A549 (cell line): Measurements from ENCODE around the gene DMBT1. TPM values are rescaled to one million over a fixed set of nuclear protein-coding genes. Genes with fewer than 3 reads are reported as not detected.
"Not testable (repeated sequence)": the region's sequence is repeated elsewhere in the genome, so short reads cannot be mapped to it uniquely, and the experiment has no call there.

Experiments
- ATAC-seq, 2 experiments: fragments of 200-7000 bp in 1 of 2; fragments of >200 bp in 1 of 2; cut with Nextera tagmentation in 1 of 2; cut with Tn5 transposase in 1 of 2; 3 replicates each; pipeline versions ENCODE4 v1.8.0 to v1.9.1; 2018 to 2020; ENCODE audit warnings: mild to moderate bottlenecking in 1 of 2, moderate library complexity in 1 of 2
- CTCF ChIA-PET: fragments of 300-600 bp; sonication (Branson Sonifier 250); formaldehyde crosslinking; extraction: SDS; loops from one replicate; lab custom pipeline; 2021; ENCODE audit warnings: antibody characterized with exemption, inconsistent platforms; lab: Yijun Ruan, JAX
- POLR2A ChIA-PET: fragments of 350-600 bp; formaldehyde crosslinking; extraction: SDS; loops from one replicate; lab custom pipeline; 2021; ENCODE audit warnings: antibody characterized with exemption, inconsistent platforms; lab: Yijun Ruan, JAX
- DNase-seq, 2 experiments: peaks; one replicate each; pipeline versions ENCODE4 v3.0.0 to v3.0.0-alpha.2; 2011 to 2016; ENCODE audit warnings: low read depth in 1 of 2, low spot score in 1 of 2
- FAIRE-seq: peaks from 2 replicates; lab custom pipeline; 2011; peaks lifted over from hg19 to GRCh38; lab: Jason Lieb, UNC
- H3K27ac ChIP-seq, 2 experiments: fragments of >200 bp; sonication (Bioruptor Twin); formaldehyde crosslinking; 3 replicates each; pipeline ENCODE4 v1.5.1; 2016 to 2017
- H3K4me1 ChIP-seq: fragments of >200 bp; sonication (Bioruptor Twin); formaldehyde crosslinking; 3 replicates; pipeline ENCODE4 v1.6.1; 2016
- H3K4me2 ChIP-seq: fragments of >200 bp; sonication (Bioruptor Twin); formaldehyde crosslinking; 3 replicates; pipeline ENCODE4 v1.6.1; 2016
- H3K4me3 ChIP-seq: fragments of >200 bp; sonication (Bioruptor Twin); formaldehyde crosslinking; 3 replicates; pipeline ENCODE4 v1.5.1; 2016
- H3K9me3 ChIP-seq: fragments of >200 bp; sonication (Bioruptor Twin); formaldehyde crosslinking; 3 replicates; pipeline ENCODE4 v1.6.1; 2016
- CBX8 ChIP-seq: fragments of 200-600 bp; sonication (generic); IDR thresholded peaks from 2 replicates; pipeline ENCODE4 v1.6.1; 2016
- CHD4 ChIP-seq: fragments of 200-600 bp; sonication (generic); IDR thresholded peaks from 2 replicates; pipeline ENCODE4 v1.6.1; 2016; ENCODE audit warnings: antibody characterized with exemption, mild to moderate bottlenecking, borderline replicate concordance
- EHF ChIP-seq: fragments of 250-450 bp; sonication (Bioruptor Pico); IDR thresholded peaks from 2 replicates; pipeline ENCODE4 v1.5.0; 2020; ENCODE audit warnings: mild to moderate bottlenecking
- EP300 ChIP-seq, 2 experiments: fragments of >200 bp; sonication (Bioruptor Twin); formaldehyde crosslinking; IDR thresholded peaks; 2 replicates in 1 of 2; 3 replicates in 1 of 2; pipeline ENCODE4 v1.6.1; 2016 to 2017
- FOSB ChIP-seq: fragments of 250-450 bp; sonication (Bioruptor Pico); IDR thresholded peaks from 2 replicates; pipeline ENCODE4 v1.5.0; 2020; ENCODE audit warnings: mild to moderate bottlenecking, moderate library complexity
- FOSL2 ChIP-seq, 2 experiments: fragments of 450-650 bp in 1 of 2; fragments of >200 bp in 1 of 2; sonication (Bioruptor Twin) in 1 of 2; formaldehyde crosslinking; IDR thresholded peaks; 2 replicates each; pipeline versions ENCODE4 v1.5.0 to v1.6.1; 2016 to 2020; ENCODE audit warnings: mild to moderate bottlenecking in 1 of 2, moderate library complexity in 1 of 2
- HEYL ChIP-seq: fragments of 250-450 bp; sonication (Bioruptor Pico); IDR thresholded peaks from 2 replicates; pipeline ENCODE4 v1.8.0; 2021; ENCODE audit warnings: mild to moderate bottlenecking, moderate library complexity
- HOXB5 ChIP-seq: fragments of 250-450 bp; sonication (Bioruptor Pico); IDR thresholded peaks from 2 replicates; pipeline ENCODE4 v1.5.0; 2020; ENCODE audit warnings: mild to moderate bottlenecking, moderate library complexity
- KDM5A ChIP-seq: fragments of 200-600 bp; sonication (generic); IDR thresholded peaks from 2 replicates; pipeline ENCODE4 v1.6.1; 2016; ENCODE audit warnings: antibody characterized with exemption, mild to moderate bottlenecking
- MYC ChIP-seq: IDR thresholded peaks from 2 replicates; pipeline ENCODE4 v1.6.1; 2012; ENCODE audit warnings: mild to moderate bottlenecking, inconsistent platforms, low read length, improper control_type of control experiment, borderline replicate concordance
- NFE2L2 ChIP-seq: fragments of 150-350 bp; conservative IDR thresholded peaks from 2 replicates; pipeline ENCODE4 v1.6.1; 2014; ENCODE audit warnings: low read length
- POLR2AphosphoS2 ChIP-seq: conservative IDR thresholded peaks from 2 replicates; pipeline ENCODE4 v1.6.1; 2012; ENCODE audit warnings: low read length, improper control_type of control experiment, inconsistent platforms
- RFX5 ChIP-seq: fragments of 450-650 bp; IDR thresholded peaks from 2 replicates; pipeline ENCODE4 v1.7.1; 2014; ENCODE audit warnings: antibody characterized with exemption, mild to moderate bottlenecking, moderate library complexity
- SMC3 ChIP-seq: fragments of >200 bp; sonication (Bioruptor Twin); formaldehyde crosslinking; IDR thresholded peaks from 3 replicates; pipeline ENCODE4 v1.6.1; 2018; ENCODE audit warnings: inconsistent platforms
- TP53 ChIP-seq: fragments of 250-450 bp; sonication (Bioruptor Pico); IDR thresholded peaks from 2 replicates; pipeline ENCODE4 v1.5.0; 2021; ENCODE audit warnings: mild to moderate bottlenecking, moderate library complexity
- ZSCAN20 ChIP-seq: fragments of 250-450 bp; sonication (Bioruptor Pico); IDR thresholded peaks from 2 replicates; pipeline ENCODE4 v1.8.0; 2022; ENCODE audit warnings: mild to moderate bottlenecking, moderate library complexity
- WGBS: methylation state at CpG from one replicate; pipeline ENCODE4 v1.1.6; 2017; ENCODE audit errors: missing lambda C conversion rate; 5-methylcytosine and 5-hydroxymethylcytosine counted together
- polyA plus RNA-seq, 4 experiments: library from polyadenylated mRNA; depleted of rRNA in 3 of 4; stranded (reverse); fragments of >200 nt; fragmentation: RNase III in 1 of 4; extraction: RNeasy Plus Mini Kit Qiagen cat#74134 plus additional on column Dnase treatment in 1 of 4; gene quantifications; 2 replicates in 3 of 4; 3 replicates in 1 of 4; pipeline ENCODE4 v1.2.3, GENCODE V29; 2011 to 2017
- TF ChIP-seq, protein P1 (sequence below): fragments of >200 bp; sonication (Bioruptor Twin); formaldehyde crosslinking; IDR thresholded peaks from 2 replicates; pipeline ENCODE4 v1.6.1; 2016
- TF ChIP-seq, protein P2 (sequence below): IDR thresholded peaks from 2 replicates; pipeline ENCODE4 v1.6.1; 2012
- TF ChIP-seq, protein P3 (sequence below): fragments of 150-350 bp; IDR thresholded peaks from 2 replicates; pipeline ENCODE4 v1.6.1; 2014; ENCODE audit warnings: low read depth, mild to moderate bottlenecking, low read length
- TF ChIP-seq, protein P4 (sequence below): fragments of 450-650 bp; IDR thresholded peaks from 2 replicates; pipeline ENCODE4 v1.6.1; 2014; ENCODE audit warnings: antibody characterized with exemption

DMBT1 gene
- polyA plus RNA-seq, 2 of the 4 experiments (the other 2 are of a cell fraction): 0.01 to 0.03 TPM

DNA sequence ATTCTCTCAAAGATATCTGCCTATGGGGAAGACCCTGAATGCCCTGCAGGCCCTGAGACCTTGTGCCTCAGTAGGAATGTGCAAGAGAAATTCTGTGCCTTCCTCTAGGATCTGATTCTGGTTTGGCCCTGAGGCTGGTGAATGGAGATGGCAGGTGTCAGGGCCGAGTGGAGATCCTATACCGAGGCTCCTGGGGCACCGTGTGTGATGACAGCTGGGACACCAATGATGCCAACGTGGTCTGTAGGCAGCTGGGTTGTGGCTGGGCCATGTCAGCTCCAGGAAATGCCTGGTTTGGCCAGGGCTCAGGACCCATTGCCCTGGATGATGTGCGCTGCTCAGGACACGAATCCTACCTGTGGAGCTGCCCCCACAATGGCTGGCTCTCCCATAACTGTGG lies 15.7 kb downstream of the DMBT1 start:
- no peak overlapping the region for H3K4me3 ChIP-seq
- 3% methylated on average over 4 of the region's 6 CpGs for WGBS
- no peak overlapping the region for H3K27ac ChIP-seq
- no peak for ATAC-seq
- no peak for TF ChIP-seq TP53 (CRISPR knock-in tag)
- TF ChIP-seq CHD4: no peak
- TF ChIP-seq HEYL (CRISPR knock-in tag): no peak
- TF ChIP-seq, protein P1, sequence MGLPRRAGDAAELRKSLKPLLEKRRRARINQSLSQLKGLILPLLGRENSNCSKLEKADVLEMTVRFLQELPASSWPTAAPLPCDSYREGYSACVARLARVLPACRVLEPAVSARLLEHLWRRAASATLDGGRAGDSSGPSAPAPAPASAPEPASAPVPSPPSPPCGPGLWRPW: no peak
- no peak for TF ChIP-seq CBX8
- TF ChIP-seq, protein P2, sequence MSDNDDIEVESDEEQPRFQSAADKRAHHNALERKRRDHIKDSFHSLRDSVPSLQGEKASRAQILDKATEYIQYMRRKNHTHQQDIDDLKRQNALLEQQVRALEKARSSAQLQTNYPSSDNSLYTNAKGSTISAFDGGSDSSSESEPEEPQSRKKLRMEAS: no peak
- TF ChIP-seq NFE2L2: no peak
- no peak for TF ChIP-seq KDM5A
- TF ChIP-seq FOSL2 (IDR thresholded peaks at IDR 0.05): no peak
- no peak for TF ChIP-seq FOSL2 (CRISPR knock-in tag; IDR thresholded peaks at IDR 0.05)
- no peak for TF ChIP-seq EHF (CRISPR knock-in tag)
- TF ChIP-seq, protein P3, sequence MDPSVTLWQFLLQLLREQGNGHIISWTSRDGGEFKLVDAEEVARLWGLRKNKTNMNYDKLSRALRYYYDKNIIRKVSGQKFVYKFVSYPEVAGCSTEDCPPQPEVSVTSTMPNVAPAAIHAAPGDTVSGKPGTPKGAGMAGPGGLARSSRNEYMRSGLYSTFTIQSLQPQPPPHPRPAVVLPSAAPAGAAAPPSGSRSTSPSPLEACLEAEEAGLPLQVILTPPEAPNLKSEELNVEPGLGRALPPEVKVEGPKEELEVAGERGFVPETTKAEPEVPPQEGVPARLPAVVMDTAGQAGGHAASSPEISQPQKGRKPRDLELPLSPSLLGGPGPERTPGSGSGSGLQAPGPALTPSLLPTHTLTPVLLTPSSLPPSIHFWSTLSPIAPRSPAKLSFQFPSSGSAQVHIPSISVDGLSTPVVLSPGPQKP: no peak
- no peak for TF ChIP-seq SMC3
- no peak for TF ChIP-seq HOXB5
- TF ChIP-seq FOSB (CRISPR knock-in tag): no peak
- H3K4me1 ChIP-seq: no peaks in the 10 kb centered on the region
- H3K4me2 ChIP-seq: no peak overlapping the region
- peaks cover 9% of the 10 kb centered on the region; the same call in 2 of the 3 replicates for H3K9me3 ChIP-seq
- DNase-seq: no peak
- ChIA-PET CTCF (interaction anchor here (0.9 to 3.9 kb wide), 5 partner anchors 11 to 308 kb away, joined by 3 to 25 read pairs (median 4); no protein-coding TSS in a partner anchor), POLR2A (no interaction called here)
- FAIRE-seq: no peak

DNA sequence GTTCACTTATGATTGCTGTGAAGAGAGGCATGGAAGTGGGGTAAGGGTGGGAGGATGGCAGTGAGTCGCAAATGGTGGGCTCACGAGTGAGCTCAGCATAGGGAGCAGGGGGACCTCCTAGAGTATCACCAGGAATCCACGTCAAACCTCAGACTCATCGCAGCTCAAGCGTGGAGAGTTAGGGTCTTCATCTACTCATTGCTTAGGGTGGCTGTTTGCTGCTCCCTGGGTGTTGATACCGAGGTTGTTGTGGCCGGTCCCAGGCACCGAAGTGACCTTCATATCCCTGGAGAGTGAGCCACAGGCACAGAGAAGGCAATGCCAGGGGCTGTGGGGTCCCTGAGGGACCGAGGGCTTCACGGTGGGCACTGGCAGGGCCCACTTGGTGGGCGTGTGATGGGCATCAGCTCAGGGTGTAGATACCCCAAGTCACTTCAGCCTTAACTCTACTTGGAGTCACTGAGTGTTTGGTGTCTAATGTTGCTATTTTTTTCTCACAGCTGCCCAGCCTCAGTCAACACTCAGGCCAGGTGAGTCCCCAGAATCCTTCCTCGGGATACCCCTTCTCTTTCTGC lies 16.8 kb downstream of the DMBT1 start:
- POLR2A ChIA-PET: no interaction called here
- TF ChIP-seq, protein P4, sequence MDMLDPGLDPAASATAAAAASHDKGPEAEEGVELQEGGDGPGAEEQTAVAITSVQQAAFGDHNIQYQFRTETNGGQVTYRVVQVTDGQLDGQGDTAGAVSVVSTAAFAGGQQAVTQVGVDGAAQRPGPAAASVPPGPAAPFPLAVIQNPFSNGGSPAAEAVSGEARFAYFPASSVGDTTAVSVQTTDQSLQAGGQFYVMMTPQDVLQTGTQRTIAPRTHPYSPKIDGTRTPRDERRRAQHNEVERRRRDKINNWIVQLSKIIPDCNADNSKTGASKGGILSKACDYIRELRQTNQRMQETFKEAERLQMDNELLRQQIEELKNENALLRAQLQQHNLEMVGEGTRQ: no peak
- no peak for TF ChIP-seq RFX5
- TF ChIP-seq EP300 (IDR thresholded peaks at IDR 0.05): no peak
- TF ChIP-seq MYC: no peak
- no peak for TF ChIP-seq CBX8
- TF ChIP-seq HOXB5: no peak
- TF ChIP-seq SMC3: no peak
- no peak for TF ChIP-seq POLR2AphosphoS2
- no peak for TF ChIP-seq ZSCAN20 (CRISPR knock-in tag)
- TF ChIP-seq, all 56 proteins: peak for 0
- ATAC-seq (no peak), FAIRE-seq (no peak), DNase-seq (no peak)
- CTCF ChIA-PET: interaction anchor here (1.0 to 3.9 kb wide), 3 partner anchors 11 to 234 kb away, joined by 3 to 25 read pairs (median 5); no protein-coding TSS in a partner anchor
- WGBS: 12% methylated on average over 7 of the region's 12 CpGs
- peaks cover 9% of the 10 kb centered on the region; the same call in 2 of the 3 replicates for H3K9me3 ChIP-seq
- H3K4me1 ChIP-seq: no peaks in the 10 kb centered on the region
- H3K4me2 ChIP-seq: no peak overlapping the region
- no peak overlapping the region for H3K27ac ChIP-seq
- H3K4me3 ChIP-seq: no peak overlapping the region

DNA sequence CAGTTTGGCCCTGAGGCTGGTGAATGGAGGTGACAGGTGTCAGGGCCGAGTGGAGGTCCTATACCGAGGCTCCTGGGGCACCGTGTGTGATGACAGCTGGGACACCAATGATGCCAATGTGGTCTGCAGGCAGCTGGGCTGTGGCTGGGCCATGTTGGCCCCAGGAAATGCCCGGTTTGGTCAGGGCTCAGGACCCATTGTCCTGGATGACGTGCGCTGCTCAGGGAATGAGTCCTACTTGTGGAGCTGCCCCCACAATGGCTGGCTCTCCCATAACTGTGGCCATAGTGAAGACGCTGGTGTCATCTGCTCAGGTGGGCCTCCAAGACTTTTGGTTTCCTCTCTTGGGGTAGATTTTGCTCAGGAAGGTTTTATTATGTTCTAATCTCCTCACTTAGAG lies 25.5 kb downstream of the DMBT1 start:
- H3K4me2 ChIP-seq, H3K4me3 ChIP-seq, H3K27ac ChIP-seq, DNase-seq, H3K9me3 ChIP-seq, ATAC-seq, POLR2A ChIA-PET, FAIRE-seq, H3K4me1 ChIP-seq: not testable (repeated sequence)
- CTCF ChIA-PET: interaction anchor here (0.9 to 3.0 kb wide), 4 partner anchors 20 to 318 kb away, joined by 3 to 15 read pairs (median 4); no protein-coding TSS in a partner anchor
- 34% methylated on average over 6 of the region's 7 CpGs for WGBS
